ENCODE measurements around the gene POLL. TPM values are rescaled to one million over a fixed set of nuclear protein-coding genes. Genes with fewer than 3 reads are reported as not detected.

POLL gene
- total and polyA plus RNA-seq, 2 experiments from 2014 or later = 17.3 to 24.3 TPM

DNA sequence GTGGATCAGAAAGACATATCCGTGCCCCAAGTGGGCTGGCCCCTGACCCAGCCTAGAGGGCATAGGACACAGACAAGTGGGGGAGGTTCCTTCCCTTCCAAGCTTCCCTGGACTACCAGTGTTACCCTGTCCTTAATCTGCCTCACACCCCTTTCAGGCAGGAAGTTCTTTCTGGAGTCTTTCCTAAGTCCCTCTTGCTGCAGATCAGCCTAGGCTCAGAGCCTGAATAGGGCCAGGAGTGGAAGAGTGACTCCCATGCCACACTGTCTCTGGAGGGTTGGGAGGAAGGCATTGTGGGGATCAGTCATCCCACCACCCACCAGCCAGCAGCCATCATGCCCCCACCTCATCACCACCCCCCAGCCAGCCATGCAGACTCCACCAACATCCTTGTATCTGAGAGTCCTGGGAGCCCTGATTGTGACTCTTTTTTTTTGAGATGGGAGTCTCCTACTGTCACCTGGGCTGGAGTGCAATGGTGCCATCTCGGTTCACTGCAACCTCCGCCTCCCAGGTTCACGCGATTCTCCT is 22.6 kb downstream of the POLL start (continued):
- no peak for TF ChIP-seq ZNF462 (CRISPR knock-in tag; IDR thresholded peaks at IDR 0.05)
- TF ChIP-seq EZH2 (IDR thresholded peaks at IDR 0.05; ENCODE audit: low read depth, unreplicated experiment) = no peak
- TF ChIP-seq CREB1 (CRISPR knock-in tag; IDR thresholded peaks at IDR 0.05; ENCODE audit: low read depth) = no peak
- TF ChIP-seq, protein P1, sequence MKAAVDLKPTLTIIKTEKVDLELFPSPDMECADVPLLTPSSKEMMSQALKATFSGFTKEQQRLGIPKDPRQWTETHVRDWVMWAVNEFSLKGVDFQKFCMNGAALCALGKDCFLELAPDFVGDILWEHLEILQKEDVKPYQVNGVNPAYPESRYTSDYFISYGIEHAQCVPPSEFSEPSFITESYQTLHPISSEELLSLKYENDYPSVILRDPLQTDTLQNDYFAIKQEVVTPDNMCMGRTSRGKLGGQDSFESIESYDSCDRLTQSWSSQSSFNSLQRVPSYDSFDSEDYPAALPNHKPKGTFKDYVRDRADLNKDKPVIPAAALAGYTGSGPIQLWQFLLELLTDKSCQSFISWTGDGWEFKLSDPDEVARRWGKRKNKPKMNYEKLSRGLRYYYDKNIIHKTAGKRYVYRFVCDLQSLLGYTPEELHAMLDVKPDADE (IDR thresholded peaks at IDR 0.05) = no peak
- no peak for TF ChIP-seq POLR2AphosphoS5 (IDR thresholded peaks at IDR 0.05; ENCODE audit: low read depth)
- TF ChIP-seq REST (IDR thresholded peaks at IDR 0.05; ENCODE audit: unreplicated experiment) = no peak
- TF ChIP-seq, protein P2, sequence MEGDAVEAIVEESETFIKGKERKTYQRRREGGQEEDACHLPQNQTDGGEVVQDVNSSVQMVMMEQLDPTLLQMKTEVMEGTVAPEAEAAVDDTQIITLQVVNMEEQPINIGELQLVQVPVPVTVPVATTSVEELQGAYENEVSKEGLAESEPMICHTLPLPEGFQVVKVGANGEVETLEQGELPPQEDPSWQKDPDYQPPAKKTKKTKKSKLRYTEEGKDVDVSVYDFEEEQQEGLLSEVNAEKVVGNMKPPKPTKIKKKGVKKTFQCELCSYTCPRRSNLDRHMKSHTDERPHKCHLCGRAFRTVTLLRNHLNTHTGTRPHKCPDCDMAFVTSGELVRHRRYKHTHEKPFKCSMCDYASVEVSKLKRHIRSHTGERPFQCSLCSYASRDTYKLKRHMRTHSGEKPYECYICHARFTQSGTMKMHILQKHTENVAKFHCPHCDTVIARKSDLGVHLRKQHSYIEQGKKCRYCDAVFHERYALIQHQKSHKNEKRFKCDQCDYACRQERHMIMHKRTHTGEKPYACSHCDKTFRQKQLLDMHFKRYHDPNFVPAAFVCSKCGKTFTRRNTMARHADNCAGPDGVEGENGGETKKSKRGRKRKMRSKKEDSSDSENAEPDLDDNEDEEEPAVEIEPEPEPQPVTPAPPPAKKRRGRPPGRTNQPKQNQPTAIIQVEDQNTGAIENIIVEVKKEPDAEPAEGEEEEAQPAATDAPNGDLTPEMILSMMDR (conservative IDR thresholded peaks at IDR 0.05; ENCODE audit: low read depth in 2 of 2) = no peak
- TF ChIP-seq ZNF331 (CRISPR knock-in tag; IDR thresholded peaks at IDR 0.05; ENCODE audit: low read depth) = no peak

All from GM23338 (cell line).